PC-9 (cell line): ENCODE data around the gene CDK13. TPM values are rescaled to one million over a fixed set of nuclear protein-coding genes. Genes with fewer than 3 reads are reported as not detected.

Experiments
- BruUV-seq: library from RNA; stranded (reverse); fragments of 400-500 nt; replicated peaks from 2 replicates; lab custom pipeline; 2021; lab: Mats Ljungman, UMichigan
- CTCF ChIA-PET: fragments of 300-600 bp; sonication (Branson Sonifier 250); formaldehyde crosslinking; loops from one replicate; lab custom pipeline; 2022; ENCODE audit warnings: antibody characterized with exemption; lab: Charles Lee
- POLR2A ChIA-PET: fragments of 300-600 bp; sonication (Branson Sonifier 250); formaldehyde crosslinking; loops from one replicate; lab custom pipeline; 2022; ENCODE audit warnings: antibody characterized with exemption; ENCODE audit not compliant: unreplicated experiment; lab: Charles Lee
- DNase-seq, 2 experiments: peaks; one replicate each; pipeline versions ENCODE4 v3.0.0 to v3.0.0-alpha.2; 2015 to 2022; ENCODE audit warnings: mixed read lengths in 1 of 2
- H2AFZ ChIP-seq: fragments of 200-600 bp; sonication (generic); 2 replicates; pipeline ENCODE4 v1.8.1; 2017; ENCODE audit warnings: antibody characterized with exemption
- H3F3A ChIP-seq: fragments of 200-600 bp; sonication (generic); 2 replicates; pipeline ENCODE4 v1.8.1; 2017; ENCODE audit warnings: antibody characterized with exemption, mild to moderate bottlenecking, low read depth; ENCODE audit not compliant: insufficient read depth
- H3K27ac ChIP-seq: fragments of 200-600 bp; sonication (generic); 2 replicates; pipeline ENCODE4 v1.6.1; 2016; ENCODE audit warnings: mixed run types
- H3K27me3 ChIP-seq: fragments of 200-600 bp; sonication (generic); 2 replicates; pipeline ENCODE4 v1.6.1; 2016; ENCODE audit warnings: low read depth, mixed run types; ENCODE audit not compliant: insufficient read depth
- H3K36me3 ChIP-seq: fragments of 200-600 bp; sonication (generic); 2 replicates; pipeline ENCODE4 v1.6.1; 2016; ENCODE audit warnings: low read depth, mixed run types
- H3K4me1 ChIP-seq: fragments of 200-600 bp; sonication (generic); replicated peaks from 2 replicates; pipeline ENCODE4 v1.6.1; 2016; ENCODE audit warnings: mixed run types; ENCODE audit not compliant: insufficient read depth
- H3K4me2 ChIP-seq: fragments of 200-600 bp; sonication (generic); 2 replicates; pipeline ENCODE4 v1.6.1; 2017; ENCODE audit warnings: mixed run types
- H3K4me3 ChIP-seq: fragments of 200-600 bp; sonication (generic); 2 replicates; pipeline ENCODE4 v1.6.1; 2016; ENCODE audit warnings: mixed run types
- H3K79me2 ChIP-seq: fragments of 200-600 bp; sonication (generic); 2 replicates; pipeline ENCODE4 v1.6.1; 2017; ENCODE audit warnings: low read depth, mixed run types
- H3K9me2 ChIP-seq: fragments of 200-600 bp; sonication (generic); 2 replicates; pipeline ENCODE4 v1.8.1; 2017; ENCODE audit warnings: mild to moderate bottlenecking; ENCODE audit not compliant: insufficient read depth
- H3K9me3 ChIP-seq: fragments of 200-600 bp; sonication (generic); 2 replicates; pipeline ENCODE4 v1.8.1; 2016; ENCODE audit warnings: low read depth; ENCODE audit not compliant: insufficient read depth
- H4K20me1 ChIP-seq: fragments of 200-600 bp; sonication (generic); 2 replicates; pipeline ENCODE4 v1.8.1; 2017; ENCODE audit not compliant: insufficient read depth
- EZH2 ChIP-seq: fragments of 200-600 bp; sonication (generic); IDR thresholded peaks from 2 replicates; pipeline ENCODE4 v1.8.0; 2017; ENCODE audit warnings: antibody characterized with exemption, low read depth
- intact Hi-C: fragments of 100-400 bp; cut with micrococcal nuclease; formaldehyde crosslinking; loops from one replicate; pipeline ENCODE4 v1.10.0; 2022; ENCODE audit not compliant: unreplicated experiment
- total RNA-seq: library from RNA; stranded (reverse); gene quantifications from 2 replicates; pipeline ENCODE4 v1.2.3, GENCODE V29; 2021
- TF ChIP-seq, protein P1 (sequence below): fragments of 200-600 bp; sonication (generic); conservative IDR thresholded peaks from 2 replicates; pipeline ENCODE4 v1.6.1; 2017; ENCODE audit warnings: mixed run types, antibody characterized with exemption, mild to moderate bottlenecking, moderate library complexity

The CDK13 gene
- total RNA-seq, 1 experiment from 2014 or later, result 80.9 TPM

- Histone ChIP-seq H3K36me3 (0 out of 2 replicates have a peak, but pooled peaks cover 6% of the 10 kb centered on the region), H3F3A (peaks cover 26% of the 10 kb centered on the region), H3K79me2 (peaks cover 76% of the 10 kb centered on the region), H3K9me3 (no peaks in the 10 kb centered on the region), H3K4me3 (peak overlapping the region; percentile 76), H3K4me2 (peak overlapping the region; percentile 99), H3K9me2 (no peaks in the 10 kb centered on the region), H2AFZ (peak overlapping the region; percentile 54; the same call in 1 of the 2 replicates), H3K4me1 (peaks cover 43% of the 10 kb centered on the region), H3K27me3 (no peaks in the 10 kb centered on the region), H4K20me1 (peaks cover 53% of the 10 kb centered on the region), H3K27ac (peak overlapping the region; percentile 40)
- POLR2A ChIA-PET, result interaction anchor here (0.6 to 0.7 kb wide), 3 partner anchors 40 to 50 kb away, joined by 3 to 8 read pairs (median 7); no protein-coding TSS in a partner anchor
- CTCF ChIA-PET, result no interaction called here
- intact Hi-C loops, result loop anchor here (2.0 to 10.0 kb wide), 2 partner anchors 101 to 367 kb away; no protein-coding TSS in a partner anchor
- DNase-seq, result peak; percentile 57 to 59
- TSS peak; percentile 25 for BruUV-seq
- TF ChIP-seq EZH2, result no peak
- TF ChIP-seq, protein P1, sequence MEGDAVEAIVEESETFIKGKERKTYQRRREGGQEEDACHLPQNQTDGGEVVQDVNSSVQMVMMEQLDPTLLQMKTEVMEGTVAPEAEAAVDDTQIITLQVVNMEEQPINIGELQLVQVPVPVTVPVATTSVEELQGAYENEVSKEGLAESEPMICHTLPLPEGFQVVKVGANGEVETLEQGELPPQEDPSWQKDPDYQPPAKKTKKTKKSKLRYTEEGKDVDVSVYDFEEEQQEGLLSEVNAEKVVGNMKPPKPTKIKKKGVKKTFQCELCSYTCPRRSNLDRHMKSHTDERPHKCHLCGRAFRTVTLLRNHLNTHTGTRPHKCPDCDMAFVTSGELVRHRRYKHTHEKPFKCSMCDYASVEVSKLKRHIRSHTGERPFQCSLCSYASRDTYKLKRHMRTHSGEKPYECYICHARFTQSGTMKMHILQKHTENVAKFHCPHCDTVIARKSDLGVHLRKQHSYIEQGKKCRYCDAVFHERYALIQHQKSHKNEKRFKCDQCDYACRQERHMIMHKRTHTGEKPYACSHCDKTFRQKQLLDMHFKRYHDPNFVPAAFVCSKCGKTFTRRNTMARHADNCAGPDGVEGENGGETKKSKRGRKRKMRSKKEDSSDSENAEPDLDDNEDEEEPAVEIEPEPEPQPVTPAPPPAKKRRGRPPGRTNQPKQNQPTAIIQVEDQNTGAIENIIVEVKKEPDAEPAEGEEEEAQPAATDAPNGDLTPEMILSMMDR, result peak; percentile 55
Measured at GRCh38 chr7:39951226-39952194, 1.5 kb downstream of the CDK13 start.

DNA sequence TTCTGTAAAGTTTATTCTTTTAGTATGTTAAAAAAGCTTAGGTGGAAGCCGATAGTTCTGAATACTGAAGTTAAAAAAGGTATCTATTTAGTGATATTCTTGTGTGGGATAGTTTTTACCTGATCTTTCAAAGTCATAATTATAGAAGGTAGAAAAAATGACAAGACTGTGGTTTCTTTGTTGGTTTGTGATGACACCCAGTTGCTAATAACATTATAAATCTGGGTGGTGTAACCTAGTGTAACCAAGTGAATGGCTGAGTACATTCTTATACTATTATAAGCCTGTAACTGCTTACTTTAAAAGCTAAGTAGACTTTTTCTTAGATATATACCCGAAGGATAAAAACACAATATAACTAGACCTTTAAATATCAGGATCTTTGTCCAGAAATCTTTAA is 2.3 kb downstream of the CDK13 start:
- DNase-seq, result peak in 1 of 2 experiments; percentile 43

DNA sequence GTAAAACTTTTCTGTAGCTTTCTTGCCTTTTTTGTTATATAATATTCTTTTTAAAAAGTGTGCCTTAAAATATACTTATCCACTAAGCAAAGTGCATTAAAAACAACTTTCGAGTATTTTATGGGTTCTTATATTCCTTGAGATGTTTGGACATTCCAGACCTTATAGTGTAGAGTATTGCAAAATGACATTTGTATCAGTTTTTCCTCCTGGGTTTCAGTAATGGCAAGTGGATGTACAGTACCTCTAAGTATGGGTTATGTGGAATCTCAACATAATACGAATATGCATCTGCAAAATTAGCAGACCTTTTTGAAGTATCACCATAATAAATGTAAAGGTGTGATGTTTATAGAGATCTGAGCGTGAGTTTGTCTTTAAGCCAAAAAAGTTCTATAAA is 2.7 kb downstream of the CDK13 start:
- ChIA-PET CTCF (no interaction called here), POLR2A (no interaction called here)
- Histone ChIP-seq H3K27ac (peak overlapping the region; percentile 40), H2AFZ (no peak overlapping the region), H3K9me2 (no peaks in the 10 kb centered on the region), H3K79me2 (peaks cover 86% of the 10 kb centered on the region), H3K4me3 (peak overlapping the region; percentile 76), H3K36me3 (0 out of 2 replicates have a peak, but pooled peaks cover 6% of the 10 kb centered on the region), H3K4me1 (peaks cover 44% of the 10 kb centered on the region), H3F3A (peaks cover 21% of the 10 kb centered on the region), H4K20me1 (peaks cover 65% of the 10 kb centered on the region), H3K9me3 (no peaks in the 10 kb centered on the region), H3K4me2 (peak overlapping the region; percentile 99), H3K27me3 (no peaks in the 10 kb centered on the region)
- DNase-seq, result no peak
- BruUV-seq, result no TSS peak
- TF ChIP-seq, protein P1, result no peak
- TF ChIP-seq EZH2, result no peak
- intact Hi-C loops, result loop anchor here (2.0 to 10.0 kb wide), 2 partner anchors 100 to 368 kb away; no protein-coding TSS in a partner anchor

More for the DNA sequence above, 2.3 kb downstream of the CDK13 start:
- Histone ChIP-seq H3F3A (peaks cover 26% of the 10 kb centered on the region), H3K79me2 (peaks cover 85% of the 10 kb centered on the region), H3K27ac (peak overlapping the region; percentile 40), H3K4me2 (peak overlapping the region; percentile 99), H3K4me3 (peak overlapping the region; percentile 76), H3K27me3 (no peaks in the 10 kb centered on the region), H2AFZ (no peak overlapping the region), H3K4me1 (peaks cover 48% of the 10 kb centered on the region), H3K9me2 (no peaks in the 10 kb centered on the region), H4K20me1 (peaks cover 61% of the 10 kb centered on the region), H3K36me3 (0 out of 2 replicates have a peak, but pooled peaks cover 6% of the 10 kb centered on the region), H3K9me3 (no peaks in the 10 kb centered on the region)
- no TSS peak for BruUV-seq
- CTCF ChIA-PET, result no interaction called here
- intact Hi-C loops, result loop anchor here (2.0 to 10.0 kb wide), 2 partner anchors 100 to 368 kb away; no protein-coding TSS in a partner anchor
- TF ChIP-seq, protein P1, result no peak
- no peak for TF ChIP-seq EZH2
- POLR2A ChIA-PET, result no interaction called here
